HL-60 (cell line): ENCODE data around the gene DUOXA2.

ENCODE experiments used
- POLR2AphosphoS5 ChIP-seq: IDR thresholded peaks from 2 replicates; pipeline ENCODE4 v1.6.1; 2012; ENCODE audit warnings: low read depth
- TF ChIP-seq, protein P1 (sequence below): IDR thresholded peaks from one replicate; pipeline ENCODE4 v1.5.1; 2011; ENCODE audit warnings: low read length, control low read depth, inconsistent platforms; ENCODE audit not compliant: insufficient read depth

DNA sequence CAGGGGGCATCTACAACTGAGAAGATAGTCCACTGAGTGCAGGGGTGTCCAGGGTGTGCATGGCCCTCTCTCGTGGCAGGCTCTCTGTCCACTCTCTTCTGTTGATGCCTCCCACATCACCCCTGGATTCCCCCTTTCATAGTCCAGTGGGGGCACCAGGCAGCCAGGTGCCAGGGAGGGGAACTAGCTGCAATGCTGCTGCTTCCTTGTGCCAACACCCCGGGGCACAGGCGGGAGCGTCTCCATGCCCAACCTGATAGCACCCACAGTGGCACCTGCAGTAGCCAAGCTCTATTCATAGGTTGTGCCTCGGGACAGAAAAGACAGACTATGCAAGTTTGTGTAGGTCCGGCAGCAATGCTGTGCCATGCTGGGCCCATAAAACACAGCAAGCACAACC, 11.9 kb upstream of the DUOXA2 start:
- TF ChIP-seq, protein P1, sequence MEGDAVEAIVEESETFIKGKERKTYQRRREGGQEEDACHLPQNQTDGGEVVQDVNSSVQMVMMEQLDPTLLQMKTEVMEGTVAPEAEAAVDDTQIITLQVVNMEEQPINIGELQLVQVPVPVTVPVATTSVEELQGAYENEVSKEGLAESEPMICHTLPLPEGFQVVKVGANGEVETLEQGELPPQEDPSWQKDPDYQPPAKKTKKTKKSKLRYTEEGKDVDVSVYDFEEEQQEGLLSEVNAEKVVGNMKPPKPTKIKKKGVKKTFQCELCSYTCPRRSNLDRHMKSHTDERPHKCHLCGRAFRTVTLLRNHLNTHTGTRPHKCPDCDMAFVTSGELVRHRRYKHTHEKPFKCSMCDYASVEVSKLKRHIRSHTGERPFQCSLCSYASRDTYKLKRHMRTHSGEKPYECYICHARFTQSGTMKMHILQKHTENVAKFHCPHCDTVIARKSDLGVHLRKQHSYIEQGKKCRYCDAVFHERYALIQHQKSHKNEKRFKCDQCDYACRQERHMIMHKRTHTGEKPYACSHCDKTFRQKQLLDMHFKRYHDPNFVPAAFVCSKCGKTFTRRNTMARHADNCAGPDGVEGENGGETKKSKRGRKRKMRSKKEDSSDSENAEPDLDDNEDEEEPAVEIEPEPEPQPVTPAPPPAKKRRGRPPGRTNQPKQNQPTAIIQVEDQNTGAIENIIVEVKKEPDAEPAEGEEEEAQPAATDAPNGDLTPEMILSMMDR: no peak
- no peak for TF ChIP-seq POLR2AphosphoS5
